Adrenal gland (tissue), 5 donors: ENCODE measurements around the gene TNFRSF6B.

Source experiments
- POLR2A ChIP-seq, 2 donors: fragments of 450-650 bp; IDR thresholded peaks; one replicate each; pipeline ENCODE4 v1.6.1; 2017; ENCODE audit warnings: antibody characterized with exemption in 2 of 2, mild to moderate bottlenecking in 2 of 2, moderate library complexity in 1 of 2
- TF ChIP-seq, protein P1 (sequence below), 6 experiments: fragments of 450-650 bp in 4 of 6; fragments of 200-600 bp in 2 of 6; sonication (generic) in 1 of 6; IDR thresholded peaks; 1 replicate in 5 of 6; 2 replicates in 1 of 6; pipeline versions ENCODE4 v1.5.1 to v1.8.0; 2016 to 2021; ENCODE audit warnings: antibody characterized with exemption in 6 of 6, mild to moderate bottlenecking in 2 of 6, moderate library complexity in 1 of 6
- donor health status: DM: no; HTN: no; CAD: no.

DNA sequence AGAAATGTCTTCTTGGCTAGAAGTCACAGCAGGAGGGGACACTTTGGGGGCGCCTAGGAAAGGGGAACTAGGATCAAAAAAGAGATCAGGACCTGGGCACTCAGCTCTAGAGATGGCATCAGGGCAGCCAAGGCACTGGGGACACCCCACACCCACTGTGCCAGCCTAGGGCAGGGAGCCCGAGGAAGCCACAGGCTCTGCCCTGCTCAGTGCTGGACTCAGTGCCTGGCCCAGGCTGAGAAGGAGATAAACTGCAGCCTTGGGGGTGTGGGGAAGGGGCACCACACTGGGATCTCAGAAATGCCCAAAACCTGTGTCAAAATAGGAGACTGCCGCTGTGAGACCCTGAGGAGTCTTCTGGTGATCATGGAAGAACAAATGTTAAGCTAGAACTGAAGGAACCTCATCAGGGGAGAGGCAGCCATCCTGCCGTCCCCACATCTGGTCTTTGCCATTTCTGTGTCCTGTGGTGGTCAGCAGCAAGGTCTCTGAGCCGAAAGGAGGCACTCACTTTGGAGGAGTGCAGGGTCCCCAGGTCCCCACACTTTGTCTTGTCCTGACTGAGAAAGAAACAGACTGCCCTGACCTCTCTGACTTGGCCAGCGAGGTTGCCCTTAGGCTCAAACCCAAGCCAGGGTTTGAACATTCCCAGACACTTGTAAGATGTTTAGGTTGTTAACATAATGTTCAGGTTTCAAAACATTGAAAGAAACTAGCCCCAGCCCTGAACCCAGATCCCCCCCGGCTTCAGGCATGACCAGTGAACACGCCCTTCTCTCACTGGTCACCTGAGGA lies 9.0 kb downstream of the TNFRSF6B start:
- TF ChIP-seq, protein P1, sequence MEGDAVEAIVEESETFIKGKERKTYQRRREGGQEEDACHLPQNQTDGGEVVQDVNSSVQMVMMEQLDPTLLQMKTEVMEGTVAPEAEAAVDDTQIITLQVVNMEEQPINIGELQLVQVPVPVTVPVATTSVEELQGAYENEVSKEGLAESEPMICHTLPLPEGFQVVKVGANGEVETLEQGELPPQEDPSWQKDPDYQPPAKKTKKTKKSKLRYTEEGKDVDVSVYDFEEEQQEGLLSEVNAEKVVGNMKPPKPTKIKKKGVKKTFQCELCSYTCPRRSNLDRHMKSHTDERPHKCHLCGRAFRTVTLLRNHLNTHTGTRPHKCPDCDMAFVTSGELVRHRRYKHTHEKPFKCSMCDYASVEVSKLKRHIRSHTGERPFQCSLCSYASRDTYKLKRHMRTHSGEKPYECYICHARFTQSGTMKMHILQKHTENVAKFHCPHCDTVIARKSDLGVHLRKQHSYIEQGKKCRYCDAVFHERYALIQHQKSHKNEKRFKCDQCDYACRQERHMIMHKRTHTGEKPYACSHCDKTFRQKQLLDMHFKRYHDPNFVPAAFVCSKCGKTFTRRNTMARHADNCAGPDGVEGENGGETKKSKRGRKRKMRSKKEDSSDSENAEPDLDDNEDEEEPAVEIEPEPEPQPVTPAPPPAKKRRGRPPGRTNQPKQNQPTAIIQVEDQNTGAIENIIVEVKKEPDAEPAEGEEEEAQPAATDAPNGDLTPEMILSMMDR (IDR thresholded peaks at IDR 0.05): no peak
- no peak for TF ChIP-seq POLR2A (IDR thresholded peaks at IDR 0.05)
